ENCODE results near the gene MACROH2A1. TPM values are rescaled to one million over a fixed set of nuclear protein-coding genes. Genes with fewer than 3 reads are reported as not detected.

The MACROH2A1 gene
- total RNA-seq, 4 donors from 2014 or later = 278 to 355 (median 319) TPM

- Histone ChIP-seq H3K4me1 (peaks cover 41 to 100% (median 75%) of the 10 kb centered on the region in 3 donors), H3K27ac (peak overlapping the region; percentile 6 to 88 (median 38))
Observed at GRCh38 chr5:135391116-135391868, 7.7 kb downstream of the MACROH2A1 start.

GRCh38 chr5:135388860-135389435, 10.1 kb downstream of the MACROH2A1 start:
- Histone ChIP-seq H3K9me3 (no peaks in the 10 kb centered on the region), H3K4me1 (peaks cover 29 to 97% (median 67%) of the 10 kb centered on the region in 3 donors), H3K27ac (peak overlapping the region in 3 of 4 donors; percentile 21 to 88 (median 35)), H3K36me3 (peaks cover 7 to 83% (median 23%) of the 10 kb centered on the region in 3 donors), H3K4me3 (no peak overlapping the region), H3K27me3 (no peaks in the 10 kb centered on the region)
- whole genome bisulfite sequencing, 2 donors = 88 to 90% methylated on average over 8 to 14 of the region's 16 CpGs
- intact Hi-C loops (cut with DNase I) = no loop called here
- TF ChIP-seq POLR2A (IDR thresholded peaks at IDR 0.05) (no peak), CTCF (IDR thresholded peaks at IDR 0.05) (no peak)
- no peak for DNase-seq

More at GRCh38 chr5:135391116-135391868, 7.7 kb downstream of the MACROH2A1 start:
- TF ChIP-seq POLR2A (IDR thresholded peaks at IDR 0.05) = no peak
- no peak for TF ChIP-seq CTCF (IDR thresholded peaks at IDR 0.05)
- no peak overlapping the region for H3K4me3 ChIP-seq
- no peaks in the 10 kb centered on the region for H3K9me3 ChIP-seq
- no peak for DNase-seq
- H3K36me3 ChIP-seq = peaks cover 0 to 59% (median 11%) of the 10 kb centered on the region in 3 donors
- intact Hi-C loops (cut with DNase I) = no loop called here
- WGBS, 2 donors = 85 to 89% methylated on average over 5 to 6 of the region's 6 CpGs
- H3K27me3 ChIP-seq = no peaks in the 10 kb centered on the region

GRCh38 chr5:135387629-135387960, 11.4 kb downstream of the MACROH2A1 start:
- peak overlapping the region in 1 of 4 donors; percentile 4 for H3K4me3 ChIP-seq
- H3K9me3 ChIP-seq = no peaks in the 10 kb centered on the region
- intact Hi-C loops (cut with DNase I) = no loop called here
- TF ChIP-seq POLR2A (IDR thresholded peaks at IDR 0.05) (no peak), CTCF (IDR thresholded peaks at IDR 0.05) (no peak)
- peaks cover 23 to 86% (median 56%) of the 10 kb centered on the region in 3 donors for H3K4me1 ChIP-seq
- DNase-seq = no peak
- no peaks in the 10 kb centered on the region for H3K27me3 ChIP-seq
- H3K27ac ChIP-seq = peak overlapping the region; percentile 83 to 88 (median 86)
- H3K36me3 ChIP-seq = peaks cover 7 to 89% (median 21%) of the 10 kb centered on the region in 3 donors

GRCh38 chr5:135386886-135387628, 12.0 kb downstream of the MACROH2A1 start:
- Histone ChIP-seq H3K27me3 (no peaks in the 10 kb centered on the region), H3K36me3 (peaks cover 7 to 93% (median 21%) of the 10 kb centered on the region in 3 donors), H3K4me1 (peaks cover 23 to 80% (median 50%) of the 10 kb centered on the region in 3 donors), H3K27ac (peak overlapping the region; percentile 83 to 88 (median 86)), H3K4me3 (peak overlapping the region in 1 of 4 donors; percentile 4), H3K9me3 (no peaks in the 10 kb centered on the region)
- DNase-seq = no peak
- WGBS, 2 donors = 36 to 46% methylated on average over 3 to 6 of the region's 8 CpGs
- intact Hi-C loops (cut with DNase I) = no loop called here
- TF ChIP-seq CTCF (IDR thresholded peaks at IDR 0.05) (no peak), POLR2A (IDR thresholded peaks at IDR 0.05) (no peak)
